ENCODE data around the gene DBN1. TPM values are rescaled to one million over a fixed set of nuclear protein-coding genes. Genes with fewer than 3 reads are reported as not detected.

DBN1 gene
- polyA plus RNA-seq, 1 donor from 2014 or later: 0.54 TPM

DNA sequence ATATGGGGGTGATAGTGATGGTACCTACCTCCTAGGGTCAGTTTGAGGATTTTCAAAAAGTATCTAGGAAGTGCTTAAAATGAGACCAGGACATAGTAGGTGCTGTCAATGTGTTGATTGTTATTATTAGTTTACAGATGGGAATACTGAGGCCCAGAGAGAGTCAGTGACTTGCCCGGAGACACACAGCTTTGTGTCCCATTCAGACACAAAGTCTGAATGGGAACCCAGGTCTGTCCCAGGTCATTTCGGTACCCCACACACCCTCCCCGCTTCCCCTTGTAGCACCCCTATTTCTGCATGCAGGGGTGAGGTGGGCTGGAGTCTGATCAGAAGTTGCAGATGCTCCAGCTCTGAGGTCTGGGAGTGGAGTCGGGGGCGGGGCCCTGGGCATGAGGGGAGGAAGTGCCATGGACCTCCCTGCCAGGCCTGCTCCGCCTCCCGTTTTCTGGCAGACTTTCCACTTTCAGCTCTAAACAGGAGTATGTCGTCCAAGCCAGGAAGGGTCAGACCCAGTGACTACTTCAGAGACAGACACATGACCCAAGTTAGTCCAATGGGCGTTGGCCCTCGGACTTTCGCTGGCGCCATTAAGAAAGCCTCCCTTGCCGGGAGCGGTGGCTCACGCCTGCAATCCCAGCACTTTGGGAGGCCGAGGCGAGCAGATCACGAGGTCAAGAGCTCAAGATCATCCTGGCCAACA is 3.2 kb upstream of the DBN1 start:
- peaks cover 5 to 14% (median 12%) of the 10 kb centered on the region in 3 donors for H3K4me1 Mint-ChIP-seq
- H3K4me3 Mint-ChIP-seq: peak overlapping the region in 1 of 4 donors; percentile 36
- peaks cover 5% of the 10 kb centered on the region for H3K27me3 Mint-ChIP-seq
- H3K27ac Mint-ChIP-seq: no peak overlapping the region
- no peaks in the 10 kb centered on the region for H3K36me3 Mint-ChIP-seq
- peaks cover 0 to 2% (median 0%) of the 10 kb centered on the region in 3 donors for H3K9me3 Mint-ChIP-seq

DNA sequence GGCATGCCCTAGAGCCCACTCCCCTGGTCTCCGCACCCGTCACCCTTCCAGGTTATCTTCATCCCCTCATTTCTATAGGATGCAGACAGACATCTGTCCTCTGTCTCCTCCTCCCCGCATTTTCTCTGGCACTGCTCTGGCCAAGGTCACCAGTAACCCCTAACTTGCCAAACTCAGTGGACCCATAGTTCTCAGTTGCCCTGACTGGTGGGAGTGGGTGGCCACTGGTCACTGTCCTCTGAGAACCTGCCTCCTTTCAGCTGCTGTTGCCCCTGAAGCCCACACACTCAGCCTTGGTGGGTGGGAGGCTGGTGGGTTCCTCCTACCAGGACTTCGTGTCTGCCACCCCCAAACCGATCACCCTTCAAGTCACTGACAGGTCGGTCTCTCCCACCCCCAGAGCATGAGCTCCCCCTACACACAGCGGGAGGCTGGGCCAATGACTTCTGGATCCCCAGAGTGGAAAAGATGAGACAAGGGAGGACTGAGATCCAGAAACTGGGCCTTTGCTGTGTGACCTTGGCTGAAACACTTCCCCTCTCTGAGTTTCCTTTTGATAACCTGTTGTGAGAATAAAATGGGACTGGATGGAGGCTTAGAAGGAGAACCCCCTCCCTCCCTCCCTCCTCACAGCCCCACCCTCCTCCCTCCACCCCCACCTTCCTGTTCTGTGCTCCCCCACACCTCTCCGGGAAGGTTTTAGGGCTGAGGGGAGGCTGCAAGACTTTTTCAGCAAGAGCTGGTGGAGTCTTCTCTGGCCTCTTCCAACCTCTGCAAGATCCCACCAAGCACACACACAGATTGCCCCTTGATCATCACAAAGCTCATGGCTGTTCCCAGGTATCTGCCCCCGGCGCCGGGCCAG is 2.4 kb upstream of the DBN1 start:
- Mint-ChIP-seq H3K4me3 (peak overlapping the region in 2 of 4 donors; percentile 47 to 52), H3K36me3 (no peaks in the 10 kb centered on the region), H3K27me3 (peaks cover 5% of the 10 kb centered on the region), H3K27ac (peak overlapping the region in 2 of 3 donors; percentile 16 to 86), H3K4me1 (peaks cover 5 to 14% (median 12%) of the 10 kb centered on the region in 3 donors), H3K9me3 (peaks cover 0 to 2% (median 0%) of the 10 kb centered on the region in 3 donors)

DNA sequence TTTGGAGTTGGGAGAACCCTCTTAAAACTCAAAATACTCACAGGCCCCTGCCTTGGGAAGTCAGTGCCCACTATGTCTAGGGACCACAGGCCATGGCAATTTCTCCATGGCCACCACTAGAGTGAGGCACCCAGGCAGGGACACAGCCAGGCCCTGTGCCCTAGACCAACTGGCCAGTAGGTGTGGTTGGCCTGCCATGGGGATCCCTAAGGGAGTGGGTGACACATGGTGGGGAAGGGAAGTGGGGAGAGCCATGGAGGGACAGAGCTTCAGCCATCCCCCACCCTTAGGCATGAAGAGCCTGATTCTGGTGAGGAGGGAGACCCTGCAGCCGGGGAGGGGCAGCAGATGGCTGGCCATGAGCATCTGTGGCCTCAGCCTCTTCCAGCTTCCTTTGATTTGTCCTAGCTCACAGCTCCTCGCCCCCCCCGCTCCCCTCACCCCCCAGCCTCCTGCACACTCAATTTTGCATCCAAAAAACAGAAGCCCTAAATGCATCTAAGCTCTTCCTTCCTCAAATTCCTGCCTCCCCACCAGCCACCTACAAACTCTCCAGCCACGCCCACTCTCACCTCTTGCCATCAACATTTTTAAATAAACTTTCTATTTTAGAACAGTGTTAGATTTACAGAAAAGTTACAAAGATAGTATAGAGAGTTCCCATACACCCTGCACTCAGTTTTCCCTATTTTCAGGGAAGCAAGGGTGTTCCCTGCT is 1.6 kb upstream of the DBN1 start:
- peaks cover 5% of the 10 kb centered on the region for H3K27me3 Mint-ChIP-seq
- peaks cover 0 to 2% (median 0%) of the 10 kb centered on the region in 3 donors for H3K9me3 Mint-ChIP-seq
- H3K4me1 Mint-ChIP-seq: peaks cover 5 to 14% (median 12%) of the 10 kb centered on the region in 3 donors
- H3K27ac Mint-ChIP-seq: peak overlapping the region in 2 of 3 donors; percentile 16 to 86
- H3K36me3 Mint-ChIP-seq: no peaks in the 10 kb centered on the region
- peak overlapping the region in 2 of 4 donors; percentile 47 to 52 for H3K4me3 Mint-ChIP-seq

DNA sequence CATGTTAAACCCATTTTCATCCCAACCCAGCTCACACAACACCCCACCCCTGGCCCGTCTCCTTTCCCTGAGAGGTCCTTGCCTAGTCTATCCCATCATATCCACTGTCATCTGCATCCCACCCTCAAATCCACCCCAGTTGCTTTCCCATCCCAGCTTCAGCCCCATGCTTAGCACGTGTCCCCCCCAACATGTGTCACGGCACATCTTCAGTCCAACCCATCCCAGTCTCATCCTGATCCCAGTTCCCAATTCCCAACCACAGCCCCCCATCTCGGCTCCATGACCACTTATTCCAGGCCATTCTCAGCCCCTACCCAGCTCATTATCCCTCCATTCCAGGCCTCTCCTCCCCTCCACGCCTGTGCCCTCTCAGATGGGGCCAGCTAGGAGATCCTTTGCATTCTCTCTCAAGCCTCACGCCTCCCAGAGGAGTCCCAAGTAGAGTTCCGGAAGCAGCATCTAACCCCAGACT is 605 bp upstream of the DBN1 start:
- Mint-ChIP-seq H3K4me3 (peak overlapping the region; percentile 36 to 92 (median 72)), H3K27ac (no peak overlapping the region), H3K9me3 (peaks cover 0 to 2% (median 0%) of the 10 kb centered on the region in 3 donors), H3K27me3 (peaks cover 5% of the 10 kb centered on the region), H3K4me1 (peaks cover 0 to 8% (median 6%) of the 10 kb centered on the region in 3 donors), H3K36me3 (no peaks in the 10 kb centered on the region)

DNA sequence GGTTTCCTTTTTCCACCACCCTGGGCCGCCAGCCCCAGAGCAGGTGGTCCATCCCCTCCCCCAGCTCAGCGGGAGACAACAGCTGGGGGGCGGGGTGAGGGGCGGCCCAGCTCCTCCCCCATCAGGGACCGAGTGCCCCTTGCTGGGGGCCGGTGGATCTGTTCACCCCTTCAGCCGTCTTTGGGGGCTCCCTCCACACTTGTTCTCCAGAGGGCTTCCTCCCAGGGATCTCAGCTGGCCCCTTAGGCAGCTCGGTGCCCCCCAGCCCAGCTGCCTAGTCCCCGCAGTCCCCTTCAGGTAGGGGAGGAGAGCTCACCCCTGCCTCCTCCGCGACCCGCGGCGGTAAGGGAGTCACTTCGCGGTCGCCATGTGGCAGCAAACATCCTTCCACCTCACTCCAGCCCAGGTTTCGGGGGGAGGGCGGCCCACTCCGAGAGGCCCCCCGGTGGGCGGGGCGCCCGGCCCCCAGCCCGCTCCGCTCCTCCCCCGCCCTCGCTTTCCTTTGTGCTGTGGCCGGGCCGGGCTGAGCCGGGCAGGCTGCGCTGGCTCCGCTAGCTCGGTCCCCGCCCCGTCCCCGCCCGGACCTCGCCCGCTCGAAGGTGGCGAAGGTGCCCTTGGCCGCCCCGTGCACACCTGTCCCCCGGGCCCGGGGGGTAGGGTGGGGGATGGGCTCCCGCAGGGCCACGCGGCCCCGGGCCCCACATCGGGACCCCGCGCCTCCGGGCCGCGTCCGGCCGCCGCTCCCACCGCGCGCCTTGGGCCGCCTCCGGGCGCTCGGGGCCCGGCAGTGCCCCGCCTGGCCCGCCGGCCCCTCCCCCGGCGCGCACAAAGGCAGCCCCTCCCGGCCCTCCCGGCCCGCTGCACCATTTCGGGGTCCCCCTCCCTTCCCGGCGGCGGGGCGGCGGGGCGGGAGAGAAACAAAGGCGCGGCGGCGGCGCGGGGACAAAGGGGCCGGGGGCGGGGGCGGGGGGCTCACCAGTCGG is 683 bp downstream of the DBN1 start:
- H3K4me3 Mint-ChIP-seq: peak overlapping the region; percentile 35 to 79 (median 66)
- H3K27me3 Mint-ChIP-seq: peaks cover 5% of the 10 kb centered on the region
- H3K9me3 Mint-ChIP-seq: peaks cover 0 to 2% (median 0%) of the 10 kb centered on the region in 3 donors
- H3K27ac Mint-ChIP-seq: no peak overlapping the region
- H3K4me1 Mint-ChIP-seq: peaks cover 0 to 4% (median 2%) of the 10 kb centered on the region in 3 donors
- H3K36me3 Mint-ChIP-seq: no peaks in the 10 kb centered on the region

DNA sequence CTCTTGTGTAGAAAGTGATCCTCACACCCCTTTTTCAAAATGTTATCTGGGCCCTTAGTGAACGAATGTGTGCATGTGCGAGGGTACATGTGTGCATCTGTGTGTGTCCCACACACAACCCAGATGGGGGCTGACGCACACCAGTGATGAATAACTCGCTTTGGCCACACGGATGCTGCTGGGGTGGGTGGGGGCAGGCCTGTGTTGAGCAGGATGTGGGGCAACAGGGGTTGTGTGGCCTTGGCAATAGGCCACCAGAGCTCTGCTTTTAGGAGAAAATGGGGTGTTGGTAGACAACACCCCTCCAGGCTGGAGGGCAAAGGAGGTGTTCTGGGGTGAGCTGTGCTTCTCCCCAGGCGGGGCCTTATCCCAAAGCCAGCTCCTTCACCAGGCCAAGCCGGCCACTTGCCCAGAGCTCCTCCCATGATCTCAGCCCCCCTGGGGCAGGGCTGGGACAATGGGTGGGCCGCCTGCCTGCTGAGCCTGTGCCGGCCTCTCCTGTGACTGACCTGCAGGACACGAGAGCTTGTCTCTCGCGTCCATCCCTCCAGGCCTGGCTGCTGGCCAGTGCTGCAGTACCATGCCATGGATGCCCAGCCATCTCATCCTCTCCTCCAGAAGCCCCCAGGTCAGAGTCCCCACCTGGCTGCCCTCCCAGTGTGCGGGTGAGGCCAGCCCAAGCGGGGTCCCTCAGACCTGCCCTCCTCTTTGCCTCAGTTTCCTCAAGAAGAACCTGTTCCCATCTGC is 1.7 kb downstream of the DBN1 start:
- H3K36me3 Mint-ChIP-seq: no peaks in the 10 kb centered on the region
- H3K27me3 Mint-ChIP-seq: peaks cover 5% of the 10 kb centered on the region
- H3K4me3 Mint-ChIP-seq: peak overlapping the region; percentile 17 to 79 (median 36)
- peaks cover 0 to 2% (median 0%) of the 10 kb centered on the region in 3 donors for H3K9me3 Mint-ChIP-seq
- peak overlapping the region in 1 of 3 donors; percentile 81 for H3K27ac Mint-ChIP-seq
- peaks cover 0 to 4% (median 2%) of the 10 kb centered on the region in 3 donors for H3K4me1 Mint-ChIP-seq

DNA sequence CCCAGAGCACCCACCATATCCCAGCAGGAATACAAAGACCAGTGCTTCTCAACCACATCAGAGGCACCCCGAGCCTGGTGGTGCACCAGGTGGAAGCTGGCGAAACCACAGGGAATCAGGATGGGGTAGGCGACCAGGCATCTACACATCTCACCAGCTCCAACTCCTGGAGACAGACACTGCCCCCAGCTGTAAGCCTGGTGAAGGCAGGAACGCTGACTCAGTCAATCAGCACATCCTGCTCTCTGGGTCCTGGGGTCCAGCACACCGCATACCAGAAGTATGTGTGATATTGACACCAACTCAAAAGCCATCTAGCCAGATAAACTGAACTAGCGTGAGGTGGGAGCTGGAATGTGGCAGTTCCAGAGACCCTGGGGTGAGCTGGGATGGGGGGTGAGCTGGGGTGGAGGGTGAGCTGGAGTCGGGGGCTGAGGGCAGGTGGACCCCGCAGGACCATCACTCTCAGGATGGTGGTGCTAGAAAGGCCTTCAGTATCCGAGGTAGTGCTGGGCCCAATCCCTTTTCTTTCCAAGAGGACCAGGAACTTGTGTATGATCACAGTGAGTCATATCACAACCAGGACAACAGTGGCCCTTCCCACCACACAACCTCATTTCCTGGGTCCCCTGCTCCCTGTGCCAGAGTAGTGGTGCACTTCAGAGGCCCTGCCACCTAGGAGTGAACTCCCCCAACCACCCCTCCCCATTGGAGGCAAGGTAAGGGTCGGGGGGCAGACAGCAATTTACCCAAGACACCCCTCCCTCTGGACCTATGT is 2.5 kb downstream of the DBN1 start:
- Mint-ChIP-seq H3K36me3 (no peaks in the 10 kb centered on the region), H3K27ac (peak overlapping the region in 1 of 3 donors; percentile 46), H3K4me1 (peaks cover 0 to 4% (median 2%) of the 10 kb centered on the region in 3 donors), H3K4me3 (peak overlapping the region in 1 of 4 donors; percentile 47), H3K9me3 (peaks cover 0 to 2% (median 0%) of the 10 kb centered on the region in 3 donors), H3K27me3 (peaks cover 5% of the 10 kb centered on the region)

DNA sequence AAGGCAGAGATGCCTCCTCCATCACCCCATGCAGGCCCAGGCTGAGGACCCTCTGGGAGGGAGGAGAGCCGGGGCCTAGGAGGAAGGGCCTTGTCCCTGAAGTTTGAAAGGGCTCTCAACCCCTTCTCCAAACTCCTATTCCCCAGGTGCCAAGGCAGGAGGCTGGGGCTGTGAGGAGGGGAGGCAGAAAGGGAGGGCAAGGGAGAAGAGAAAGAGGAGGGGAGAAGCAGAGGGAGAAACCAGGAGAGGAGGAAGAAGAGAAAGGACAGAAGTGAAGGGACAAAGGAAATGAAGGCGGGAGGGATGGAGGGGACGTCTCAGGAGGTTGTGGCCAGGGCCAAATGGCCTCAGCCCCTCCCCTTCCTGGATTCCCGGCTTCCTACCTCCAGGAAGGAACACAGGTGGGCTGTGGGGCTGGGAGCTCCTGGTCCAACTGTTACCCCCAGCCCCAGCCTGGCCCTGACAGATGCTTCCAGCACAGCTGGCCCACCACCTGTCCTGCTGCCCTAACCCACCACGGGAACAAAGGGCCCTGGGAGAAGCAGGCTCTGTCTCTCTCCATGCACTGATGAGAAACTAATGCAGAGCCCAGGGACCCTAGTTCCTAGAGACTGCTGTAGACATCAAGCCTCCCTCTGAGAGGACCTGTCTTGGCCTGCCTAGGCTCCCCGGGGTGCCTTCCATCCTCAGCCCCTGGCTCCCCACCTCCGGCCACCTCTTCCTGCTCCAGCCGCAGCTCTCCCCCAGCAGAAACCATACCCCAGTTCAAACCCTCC is 3.5 kb downstream of the DBN1 start:
- Mint-ChIP-seq H3K27ac (no peak overlapping the region), H3K4me1 (peaks cover 0 to 2% (median 1%) of the 10 kb centered on the region in 3 donors), H3K4me3 (no peak overlapping the region), H3K36me3 (no peaks in the 10 kb centered on the region), H3K9me3 (peaks cover 0 to 2% (median 2%) of the 10 kb centered on the region in 3 donors), H3K27me3 (peaks cover 5% of the 10 kb centered on the region)

DNA sequence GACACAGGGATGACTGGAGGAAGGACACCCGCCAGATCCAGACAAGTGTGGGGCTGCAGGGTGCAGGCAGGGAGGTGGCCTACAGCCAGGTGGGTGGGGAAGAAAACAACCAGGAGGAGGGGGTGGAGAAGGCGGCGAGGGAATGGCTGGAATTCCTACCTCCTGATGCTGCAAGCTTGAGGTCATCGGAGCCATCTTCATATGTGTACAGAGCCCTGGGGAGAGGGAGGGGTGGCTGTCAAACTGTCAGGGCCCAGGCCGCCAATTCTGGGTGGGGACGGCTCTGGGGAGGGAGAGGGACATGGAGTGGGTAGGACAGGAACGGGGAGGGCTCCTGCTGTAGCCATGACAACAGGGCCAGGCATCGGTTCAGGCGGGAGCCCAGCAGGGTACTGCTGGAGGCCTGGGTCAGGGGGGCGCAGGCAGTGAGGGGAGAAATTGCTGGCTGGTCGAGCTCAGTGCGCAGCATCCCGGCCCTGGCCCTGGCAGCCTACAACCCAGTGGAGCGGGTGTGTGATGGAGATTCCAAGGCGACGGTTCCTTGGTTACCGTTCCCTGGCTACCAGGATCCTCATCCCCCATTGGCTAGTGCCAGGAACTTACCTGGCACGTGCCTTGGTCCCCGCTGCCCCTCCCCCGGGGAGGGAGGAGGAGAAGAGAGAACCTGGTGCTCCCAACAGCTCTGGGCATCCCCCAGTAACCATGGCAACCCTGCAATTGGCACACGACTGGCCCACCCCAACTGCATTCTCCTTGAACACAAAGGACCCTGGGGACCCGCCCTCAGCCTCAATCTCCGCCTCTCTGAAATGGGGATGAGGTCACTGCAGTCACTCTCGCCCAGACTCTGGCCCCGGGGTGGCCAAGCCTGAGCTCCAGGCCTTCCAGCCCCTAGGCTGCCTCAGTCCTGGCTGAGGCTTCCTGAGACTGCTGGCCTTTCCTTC is 4.5 kb downstream of the DBN1 start:
- Mint-ChIP-seq H3K27me3 (peaks cover 2% of the 10 kb centered on the region), H3K4me3 (no peak overlapping the region), H3K4me1 (no peaks in the 10 kb centered on the region), H3K36me3 (no peaks in the 10 kb centered on the region), H3K9me3 (peaks cover 0 to 2% (median 0%) of the 10 kb centered on the region in 3 donors), H3K27ac (no peak overlapping the region)

DNA sequence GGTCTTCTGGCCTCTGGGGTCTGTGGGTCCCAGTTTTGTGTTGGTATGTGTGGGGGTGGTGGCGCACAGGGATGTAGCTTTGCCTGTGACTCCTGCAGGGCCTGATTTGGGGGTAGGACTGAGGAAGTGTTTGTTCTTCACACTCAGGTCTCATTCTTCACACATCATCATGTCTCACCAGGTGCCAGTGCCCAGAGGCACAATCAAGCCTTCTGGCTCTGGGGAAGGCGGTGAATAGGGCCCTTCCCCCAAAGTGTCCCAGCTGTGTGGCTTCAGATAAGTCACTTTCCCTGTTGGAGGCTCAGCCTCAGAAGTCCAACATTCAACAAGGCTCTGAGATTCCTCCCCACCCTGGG is 5.1 kb downstream of the DBN1 start:
- H3K9me3 Mint-ChIP-seq: peaks cover 0 to 2% (median 0%) of the 10 kb centered on the region in 3 donors
- no peak overlapping the region for H3K4me3 Mint-ChIP-seq
- H3K36me3 Mint-ChIP-seq: no peaks in the 10 kb centered on the region
- H3K4me1 Mint-ChIP-seq: no peaks in the 10 kb centered on the region
- H3K27ac Mint-ChIP-seq: peak overlapping the region in 1 of 3 donors; percentile 50
- no peaks in the 10 kb centered on the region for H3K27me3 Mint-ChIP-seq

DNA sequence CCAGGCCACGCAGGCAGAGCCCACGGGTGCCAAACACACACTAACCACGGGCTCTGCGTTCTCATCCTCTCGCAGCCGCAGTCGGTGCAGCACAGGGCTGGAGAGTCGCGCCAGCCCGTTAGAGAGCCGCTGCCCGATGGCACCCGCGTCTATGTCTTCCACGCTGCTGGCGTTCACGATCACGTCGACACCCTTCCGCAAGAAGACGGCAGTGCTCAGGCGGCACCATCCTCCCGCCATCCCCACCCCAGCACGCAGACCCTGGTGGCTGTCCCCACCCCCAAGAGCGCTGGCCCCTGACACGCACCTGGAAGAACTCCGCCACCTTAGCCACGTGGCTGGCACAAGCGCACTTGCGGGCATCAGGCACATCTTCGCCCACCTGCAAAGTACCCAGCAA is 6.0 kb downstream of the DBN1 start:
- no peaks in the 10 kb centered on the region for H3K36me3 Mint-ChIP-seq
- H3K4me3 Mint-ChIP-seq: no peak overlapping the region
- no peaks in the 10 kb centered on the region for H3K4me1 Mint-ChIP-seq
- H3K9me3 Mint-ChIP-seq: peaks cover 0 to 2% (median 0%) of the 10 kb centered on the region in 3 donors
- H3K27me3 Mint-ChIP-seq: peaks cover 2% of the 10 kb centered on the region
- H3K27ac Mint-ChIP-seq: no peak overlapping the region

Measured in IgD-negative memory B cell (primary cell).